GM20431 (cell line): ENCODE data around the gene ALOXE3.

Experiments used
- in situ Hi-C: fragments of 300-500 bp; cut with MseI, MboI; formaldehyde crosslinking; loops from one replicate; pipeline ENCODE4 v1.15.0; 2020; ENCODE audit warnings: low sequenced_read_pairs; ENCODE audit not compliant: unreplicated experiment

ALOXE3 gene

DNA sequence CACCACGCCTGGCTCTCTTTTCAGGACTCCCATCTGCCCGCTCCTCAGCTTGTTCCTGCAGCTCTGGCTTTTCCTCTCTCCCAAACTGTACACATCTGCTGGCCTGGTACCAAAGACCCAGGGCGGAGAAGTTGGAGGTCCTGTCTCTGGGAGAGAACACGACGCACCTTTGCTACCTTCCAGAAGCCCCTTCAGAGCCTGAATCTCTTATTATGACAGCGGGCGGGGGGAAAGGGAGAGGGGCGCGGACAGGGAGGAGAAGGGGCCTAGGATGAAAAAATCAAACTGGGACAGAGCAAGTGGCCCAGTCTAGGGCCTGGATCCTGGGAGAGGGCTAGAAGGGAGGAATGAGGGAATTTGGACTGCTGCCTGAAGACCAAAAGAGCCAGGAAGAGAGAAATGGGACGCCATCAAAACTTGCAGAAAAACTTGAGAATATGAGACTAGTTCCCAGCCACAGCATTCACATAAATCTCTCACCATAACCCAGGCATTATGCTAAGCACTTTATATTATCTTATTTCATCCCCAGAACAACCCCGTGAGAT, 36.4 kb upstream of the ALOXE3 start:
- in situ Hi-C loops, result no loop called here

DNA sequence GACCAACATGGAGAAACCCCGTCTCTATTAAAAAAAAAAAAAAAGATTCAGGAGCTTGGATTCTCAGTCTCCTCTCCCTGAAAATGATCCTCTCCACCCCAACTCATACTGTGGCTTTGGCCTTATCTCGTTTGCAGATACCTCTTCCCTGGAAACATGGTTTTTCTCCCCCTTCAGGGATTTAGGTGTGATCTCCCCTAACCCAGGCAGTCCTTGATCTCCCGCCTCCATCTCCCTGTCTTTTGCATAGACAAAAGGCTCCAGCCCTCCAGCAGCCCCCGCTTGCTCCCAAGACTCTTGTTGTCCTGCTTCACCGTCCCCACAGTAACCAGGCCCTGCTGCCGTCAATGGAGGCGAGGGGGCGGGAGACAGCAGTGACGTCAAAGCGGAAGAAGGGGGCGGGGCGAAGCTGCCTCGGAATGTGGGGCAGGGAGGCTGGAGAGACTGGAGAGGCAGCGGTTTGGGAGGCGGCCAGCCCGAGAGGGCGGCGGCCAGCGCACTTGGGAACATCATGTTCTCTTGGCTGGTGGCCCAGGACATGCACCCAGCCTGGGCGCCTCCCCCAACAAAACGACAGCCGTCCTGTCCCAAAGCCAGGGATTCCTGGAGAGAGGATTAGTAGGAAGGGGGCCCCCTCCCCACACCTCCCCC, 35.8 kb upstream of the ALOXE3 start:
- in situ Hi-C loops, result no loop called here

DNA sequence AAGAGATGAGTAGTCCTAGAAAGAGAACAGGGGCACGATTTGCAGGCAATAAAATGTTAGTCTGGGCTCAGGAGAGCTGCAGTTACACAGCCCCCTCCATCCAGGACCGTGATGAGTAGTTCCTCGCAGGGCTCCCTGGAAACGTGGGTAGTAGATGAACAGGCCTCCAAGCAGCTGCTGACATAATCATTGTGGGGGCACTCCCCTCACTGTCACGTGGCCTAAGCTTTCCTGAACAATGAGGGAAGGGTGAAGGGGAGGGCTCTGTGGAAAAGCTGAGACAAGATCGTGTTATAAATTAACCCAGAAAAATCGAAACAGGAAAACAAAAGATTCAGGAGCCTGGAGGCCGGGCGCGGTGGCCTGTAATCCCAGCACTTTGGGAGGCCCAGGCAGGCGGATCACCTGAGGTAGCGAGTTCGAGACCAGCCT, 35.2 kb upstream of the ALOXE3 start:
- in situ Hi-C loops, result no loop called here

DNA sequence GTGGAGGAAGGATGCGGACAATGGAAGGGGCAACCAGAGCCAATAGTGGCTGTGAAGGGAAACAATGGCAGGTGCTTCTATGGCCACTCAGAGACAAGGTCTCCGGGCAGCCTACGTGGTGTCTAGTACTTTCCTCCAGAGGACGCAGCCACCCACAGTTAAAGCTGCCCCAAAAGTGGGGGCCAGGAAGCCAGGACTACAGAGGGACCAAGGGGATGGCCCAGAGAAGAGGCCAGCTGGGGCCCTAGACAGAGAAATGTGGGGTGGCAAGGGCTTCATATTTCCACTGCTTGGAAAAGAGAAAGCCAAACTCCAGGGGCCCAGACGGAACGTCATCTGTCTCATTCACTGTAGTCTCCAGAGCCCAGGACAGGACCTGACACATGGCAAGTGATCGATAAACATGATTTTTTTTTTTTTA, 34.7 kb upstream of the ALOXE3 start:
- in situ Hi-C loops, result no loop called here

DNA sequence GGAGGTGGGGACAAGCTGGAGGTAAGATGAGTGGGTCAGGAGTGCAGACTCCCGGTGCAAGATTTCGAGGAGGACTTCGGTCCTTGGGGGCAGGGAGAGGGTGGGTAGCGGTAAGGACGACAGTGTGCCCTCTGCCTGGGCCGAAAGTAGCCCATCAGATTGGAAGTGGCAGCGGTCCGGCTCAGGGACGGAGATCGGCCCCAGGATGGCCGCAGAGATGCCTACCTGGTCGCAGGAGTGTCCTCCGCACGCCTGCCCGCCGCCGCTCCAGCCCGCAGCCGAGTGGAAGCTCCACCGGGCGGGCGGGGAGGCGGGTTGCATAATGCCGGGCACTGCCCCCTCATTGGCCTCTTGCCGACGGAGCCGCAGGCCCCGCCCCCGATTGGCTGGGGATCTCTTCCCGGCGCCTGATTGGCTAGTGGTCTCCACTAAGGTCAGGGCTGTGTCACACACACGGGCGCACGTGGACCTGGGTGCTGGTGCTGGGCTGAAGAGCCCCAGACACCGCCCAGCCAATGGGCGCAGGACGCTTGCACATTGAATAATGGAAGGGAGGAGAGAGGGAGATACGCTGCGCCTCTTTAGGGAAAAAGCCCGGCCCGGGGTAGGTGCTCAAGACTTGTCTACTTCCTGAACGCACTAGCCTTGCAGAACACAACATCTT, 33.9 kb upstream of the ALOXE3 start, which contains the start of gene PER1:
Gene PER1, minus strand, starts transcription at position 293 of the 664 bp plus-strand sequence. CDS start 1,698 bp downstream, outside the sequence.
- in situ Hi-C loops, result no loop called here

DNA sequence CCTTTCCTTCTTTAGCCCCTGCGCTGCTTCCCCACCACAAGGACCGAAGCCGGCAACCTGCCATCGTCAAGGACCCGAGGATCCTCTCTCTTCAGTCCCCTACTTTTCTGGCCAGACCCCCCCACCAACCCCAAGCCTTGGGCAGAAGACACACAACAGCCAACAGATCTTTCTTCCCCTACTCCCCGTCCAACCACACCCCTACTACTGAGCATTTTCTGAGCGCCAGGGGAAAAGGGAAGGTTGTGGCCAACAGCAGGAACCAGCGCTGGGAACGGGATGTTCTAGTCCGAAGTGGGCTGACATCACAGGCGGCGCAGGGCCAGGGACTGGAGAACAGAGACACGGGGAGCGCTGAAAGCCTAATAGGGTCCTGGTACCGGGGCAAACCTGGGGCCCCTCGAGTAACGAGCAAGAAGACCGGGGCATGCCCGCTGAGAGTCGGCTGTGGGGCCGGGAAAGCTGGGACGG, 33.4 kb upstream of the ALOXE3 start:
- in situ Hi-C loops, result no loop called here

DNA sequence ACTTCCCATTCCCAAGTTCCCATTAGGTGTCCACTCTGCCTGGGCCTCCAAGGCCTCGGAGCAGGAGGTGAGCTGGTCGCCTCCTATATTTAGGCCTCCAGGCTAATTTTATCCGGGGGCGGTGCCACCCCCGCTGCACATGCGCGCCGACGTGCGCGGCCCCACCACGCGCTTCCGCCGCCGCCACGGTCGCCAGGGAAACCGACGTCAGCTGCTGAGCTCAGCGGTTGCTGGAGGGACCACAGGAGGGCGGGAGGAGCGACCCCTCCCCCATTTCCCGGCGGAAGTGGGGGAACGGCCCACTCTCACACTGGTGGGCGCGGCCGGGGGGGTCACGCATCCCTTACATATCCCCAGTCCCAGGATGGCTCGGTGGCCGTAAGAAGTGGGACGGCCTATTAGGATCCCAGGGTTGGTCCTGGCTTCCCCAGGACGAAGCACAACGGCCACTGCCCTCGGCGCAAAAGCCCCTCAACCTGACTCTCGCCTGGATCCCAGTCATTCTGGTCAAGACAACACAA, 32.9 kb upstream of the ALOXE3 start:
- in situ Hi-C loops, result no loop called here

DNA sequence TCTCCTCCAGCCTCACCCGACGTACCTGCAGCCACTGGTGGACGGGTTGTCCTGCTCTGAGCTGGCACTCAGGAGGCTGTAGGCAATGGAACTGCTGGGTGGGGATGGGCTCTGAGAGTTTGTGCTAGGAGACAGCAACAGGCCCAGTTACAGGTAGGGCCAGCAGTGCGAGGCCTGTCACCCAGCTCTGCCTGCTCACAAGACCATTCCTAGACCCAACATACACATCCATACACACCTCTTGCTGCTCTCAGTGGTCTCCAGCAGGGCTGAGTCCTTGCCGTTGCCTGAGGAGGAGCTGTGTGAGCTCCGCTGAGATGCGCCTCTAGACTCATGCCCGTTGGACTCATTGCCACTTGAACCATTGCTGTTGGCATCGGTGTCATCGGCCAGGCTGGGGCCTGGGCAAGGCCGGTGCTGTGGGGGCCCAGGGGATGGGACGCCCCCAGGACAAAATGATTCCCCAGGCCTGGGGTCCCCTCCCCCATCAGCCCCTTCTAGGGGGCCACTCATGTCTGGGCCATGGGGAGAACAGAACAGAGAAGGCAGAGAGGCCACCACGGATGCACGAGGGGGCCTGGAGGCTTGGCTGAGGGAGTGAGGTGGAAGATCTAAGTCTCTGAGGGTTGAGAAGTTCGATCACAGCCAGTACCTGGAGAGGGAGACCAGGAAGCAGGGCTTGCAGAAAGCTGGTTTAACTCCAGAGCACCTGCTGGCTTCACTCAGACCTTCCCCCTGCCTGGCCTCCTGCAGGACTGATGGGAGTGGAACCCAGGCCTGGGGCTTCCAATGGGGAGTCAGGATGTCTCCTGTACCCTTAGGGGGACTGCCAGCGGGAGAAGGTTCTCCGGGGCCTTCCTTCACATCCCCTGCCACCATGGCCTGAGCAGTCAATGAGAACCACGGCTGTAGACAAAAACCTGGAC, 32.1 kb upstream of the ALOXE3 start:
- in situ Hi-C loops, result no loop called here

DNA sequence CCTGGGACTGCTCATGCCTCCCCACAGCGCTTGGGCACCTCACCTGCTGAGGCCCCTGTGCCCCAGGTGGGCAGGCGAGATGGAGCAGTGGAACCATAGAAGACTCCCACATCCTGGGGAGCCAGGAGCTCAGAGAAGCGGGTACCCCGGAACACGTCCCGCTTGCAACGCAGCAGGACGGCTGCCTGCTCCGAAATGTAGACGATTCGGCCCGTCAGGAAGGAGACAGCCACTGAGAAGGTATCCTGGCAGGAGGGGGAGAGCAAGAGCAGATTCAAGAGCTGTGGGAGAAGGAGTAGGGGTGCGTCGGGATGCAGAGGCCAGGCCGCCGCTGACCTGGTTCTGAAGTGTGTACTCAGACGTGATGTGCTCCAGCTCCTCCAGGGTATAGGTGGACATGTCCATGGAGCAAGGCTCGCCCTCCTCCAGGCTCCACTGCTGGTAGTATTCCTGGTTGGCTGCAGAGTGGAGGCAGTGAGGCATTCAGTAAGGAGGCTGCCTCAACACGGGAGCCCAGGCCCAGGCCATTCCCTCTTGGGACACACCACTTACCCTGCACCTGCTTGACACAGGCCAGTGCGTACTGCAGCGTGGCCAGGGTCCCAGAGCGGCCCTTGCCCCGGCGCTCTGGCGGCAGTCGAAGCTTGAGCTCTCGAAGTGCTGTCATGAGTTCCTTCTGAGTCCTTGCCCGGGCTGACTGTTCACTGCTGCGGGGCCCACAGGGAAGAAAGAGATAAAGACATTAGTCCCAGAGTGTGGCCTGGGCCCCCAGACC, 31.3 kb upstream of the ALOXE3 start:
- in situ Hi-C loops, result no loop called here

DNA sequence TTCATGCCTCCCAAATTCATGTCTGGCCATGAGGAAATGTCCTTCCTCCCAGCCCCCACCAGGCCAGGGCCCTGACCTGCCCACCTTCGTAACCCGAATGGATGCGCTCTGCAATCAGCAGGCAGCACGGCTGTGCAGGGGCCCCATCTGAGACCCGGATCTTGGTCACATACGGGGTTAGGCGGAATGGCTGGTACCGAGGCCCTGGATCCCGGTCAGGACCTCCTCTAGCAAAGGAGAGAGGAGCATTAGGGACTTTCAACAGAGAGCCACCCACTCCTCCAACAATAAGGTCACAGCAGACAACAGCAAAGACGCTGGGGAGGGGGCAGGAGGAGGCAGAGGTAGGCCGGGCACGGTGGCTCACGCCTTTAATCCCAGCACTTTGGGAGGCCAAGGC, 30.2 kb upstream of the ALOXE3 start:
- in situ Hi-C loops, result no loop called here

DNA sequence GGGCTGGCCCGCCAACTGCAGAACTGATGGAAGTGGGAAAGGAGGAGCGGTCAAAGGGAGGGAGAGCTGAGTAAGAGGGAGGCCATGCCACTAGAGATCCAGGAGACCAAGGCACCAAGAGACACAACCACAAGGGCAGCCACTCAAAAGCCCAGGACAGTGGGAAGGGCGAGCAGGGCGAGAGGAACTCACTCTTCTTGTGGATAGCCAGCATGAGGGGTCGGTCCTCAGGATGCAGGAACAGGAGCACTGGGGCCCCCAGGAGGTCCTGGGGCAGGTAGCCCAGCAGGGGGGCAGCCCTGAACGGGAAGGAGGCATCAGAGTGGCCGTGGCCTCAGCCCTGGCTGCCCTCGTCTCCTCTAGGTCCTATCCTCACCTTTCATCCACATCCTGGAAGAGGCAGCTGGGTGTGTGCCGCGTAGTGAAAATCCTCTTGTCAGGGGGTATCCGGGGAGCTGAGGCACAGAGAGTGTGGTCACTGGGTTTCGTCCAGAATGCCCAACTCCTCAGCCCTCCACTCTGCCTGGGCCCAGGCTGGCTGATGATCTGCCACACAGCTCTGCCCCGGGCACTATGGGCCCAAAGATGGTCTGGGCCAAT, 29.6 kb upstream of the ALOXE3 start:
- in situ Hi-C loops, result no loop called here

DNA sequence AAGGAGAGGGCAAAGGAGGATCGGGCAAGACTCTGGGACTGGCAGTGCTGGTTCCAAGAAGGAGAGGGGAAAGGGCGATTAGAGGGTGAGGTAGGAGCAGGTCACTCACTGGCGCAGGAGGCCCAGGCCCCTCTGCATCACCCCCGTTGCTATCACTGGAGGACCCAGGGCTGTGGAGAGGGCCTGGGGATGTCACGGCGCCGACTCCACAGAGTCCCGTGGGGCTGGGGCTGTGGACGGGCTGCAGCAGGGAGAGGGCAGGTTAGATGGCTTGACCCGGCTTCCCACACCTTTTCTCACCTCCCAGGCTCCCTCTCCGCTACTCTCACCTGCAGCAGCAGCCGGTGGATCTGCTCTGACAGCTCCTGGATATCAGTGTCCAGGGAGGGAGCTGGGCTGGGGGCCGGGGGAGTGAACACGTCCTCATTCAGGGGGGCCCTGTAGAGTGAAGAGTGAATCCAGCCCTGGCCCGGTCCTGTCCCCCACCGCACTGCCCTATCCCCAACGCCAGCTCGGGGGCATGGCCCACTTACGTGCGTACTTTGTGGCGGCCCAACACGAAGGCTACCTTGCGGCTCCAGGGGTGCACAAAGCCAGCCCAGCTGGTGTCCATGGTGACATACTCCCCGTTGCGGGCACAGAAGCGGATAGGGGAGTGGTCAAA, 29.0 kb upstream of the ALOXE3 start:
- in situ Hi-C loops, result no loop called here

DNA sequence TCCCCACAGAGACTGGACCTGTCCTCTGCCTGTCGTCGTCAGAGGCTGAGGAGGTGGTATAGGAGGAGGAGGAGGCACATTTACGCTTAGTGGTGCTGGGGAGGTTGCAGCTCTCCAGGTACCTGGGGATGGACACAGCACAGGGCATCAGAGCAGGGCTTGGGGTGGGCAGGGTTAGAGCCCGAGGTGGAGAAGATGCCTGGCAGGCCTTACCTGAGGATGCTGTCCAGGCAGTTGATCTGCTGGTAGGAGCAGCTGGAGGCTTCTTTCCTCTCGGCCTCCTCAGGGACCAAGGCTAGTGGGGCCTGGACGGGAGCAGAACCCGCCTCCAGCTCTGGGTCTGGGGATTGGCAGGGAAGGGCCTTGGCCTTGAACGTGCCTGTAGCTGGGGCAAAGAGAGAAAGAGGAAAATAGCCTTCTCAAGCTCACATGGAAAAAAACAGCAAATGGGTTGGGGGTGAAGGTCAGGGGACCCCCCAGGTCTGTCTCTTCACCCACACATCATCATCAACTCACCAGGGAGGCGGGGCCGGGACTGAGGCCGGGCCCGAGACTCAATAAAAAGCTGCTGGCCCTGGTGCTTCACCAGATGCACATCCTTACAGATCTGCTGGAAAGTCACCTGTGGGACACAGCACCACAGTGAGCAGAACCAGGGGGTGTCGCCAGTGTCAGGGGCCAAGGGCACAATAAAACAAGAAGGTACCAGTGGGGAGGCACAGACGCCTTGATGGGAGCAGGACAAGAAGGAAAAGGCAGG, 28.2 kb upstream of the ALOXE3 start:
- in situ Hi-C loops, result no loop called here

DNA sequence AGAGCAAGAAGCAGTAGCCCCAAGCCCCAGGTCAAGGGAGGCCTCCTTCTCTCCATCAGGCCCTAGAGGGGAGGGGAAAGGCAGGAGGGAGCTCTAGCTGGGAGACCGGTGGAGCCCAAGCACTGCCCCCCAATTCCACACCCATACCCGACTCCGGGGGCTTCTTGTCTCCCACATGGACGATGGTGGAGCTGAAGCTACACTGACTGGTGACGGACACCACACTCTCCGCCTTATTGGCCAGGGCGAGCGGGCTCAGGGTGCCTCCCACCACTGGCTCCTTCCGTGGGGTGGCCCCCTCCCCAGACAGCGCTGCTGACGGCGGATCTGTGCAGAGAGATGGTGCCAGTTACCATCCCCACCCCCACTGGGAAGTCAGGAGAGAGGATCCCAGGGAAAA, 27.5 kb upstream of the ALOXE3 start:
- in situ Hi-C loops, result no loop called here

DNA sequence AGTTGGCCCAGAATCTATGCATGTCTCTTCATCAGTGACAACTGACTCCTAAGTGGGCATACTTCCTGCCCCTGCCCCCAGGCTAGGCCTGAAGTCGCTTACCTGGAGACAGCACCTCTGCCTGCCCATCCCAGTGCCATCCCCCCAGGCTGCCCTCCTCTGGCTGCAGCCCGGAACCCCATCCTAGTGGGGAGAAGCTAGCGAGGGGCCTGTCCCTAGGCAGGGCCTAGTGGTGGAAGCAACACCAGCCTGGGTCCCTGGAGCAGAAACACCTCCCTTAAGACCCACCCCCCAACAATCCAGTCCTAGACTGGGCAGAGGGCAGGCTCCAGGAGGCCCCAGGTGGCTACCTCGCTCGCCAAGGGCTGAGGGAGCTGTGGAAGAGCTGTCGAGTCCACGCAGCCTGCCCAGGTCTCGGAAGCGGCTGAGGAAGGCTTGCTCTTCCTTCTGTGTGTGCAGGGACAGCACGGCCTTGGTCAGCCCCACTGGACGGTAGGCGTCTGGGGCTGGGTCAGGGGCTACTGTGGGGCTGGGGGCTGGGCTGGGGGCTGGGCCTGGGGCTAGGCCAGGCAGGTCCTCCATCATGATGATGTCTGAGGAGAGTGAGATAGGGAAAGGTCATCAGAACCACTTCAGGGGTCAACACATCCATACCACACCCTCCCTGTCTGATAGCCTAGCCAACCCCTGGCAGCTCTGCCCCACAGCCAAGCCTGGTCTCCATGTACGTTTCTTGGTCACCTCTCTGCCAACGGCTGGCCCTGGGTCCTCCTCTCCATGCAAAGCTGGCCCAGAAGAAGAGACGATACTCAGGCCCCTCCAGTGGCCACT, 26.3 kb upstream of the ALOXE3 start:
- in situ Hi-C loops, result no loop called here

DNA sequence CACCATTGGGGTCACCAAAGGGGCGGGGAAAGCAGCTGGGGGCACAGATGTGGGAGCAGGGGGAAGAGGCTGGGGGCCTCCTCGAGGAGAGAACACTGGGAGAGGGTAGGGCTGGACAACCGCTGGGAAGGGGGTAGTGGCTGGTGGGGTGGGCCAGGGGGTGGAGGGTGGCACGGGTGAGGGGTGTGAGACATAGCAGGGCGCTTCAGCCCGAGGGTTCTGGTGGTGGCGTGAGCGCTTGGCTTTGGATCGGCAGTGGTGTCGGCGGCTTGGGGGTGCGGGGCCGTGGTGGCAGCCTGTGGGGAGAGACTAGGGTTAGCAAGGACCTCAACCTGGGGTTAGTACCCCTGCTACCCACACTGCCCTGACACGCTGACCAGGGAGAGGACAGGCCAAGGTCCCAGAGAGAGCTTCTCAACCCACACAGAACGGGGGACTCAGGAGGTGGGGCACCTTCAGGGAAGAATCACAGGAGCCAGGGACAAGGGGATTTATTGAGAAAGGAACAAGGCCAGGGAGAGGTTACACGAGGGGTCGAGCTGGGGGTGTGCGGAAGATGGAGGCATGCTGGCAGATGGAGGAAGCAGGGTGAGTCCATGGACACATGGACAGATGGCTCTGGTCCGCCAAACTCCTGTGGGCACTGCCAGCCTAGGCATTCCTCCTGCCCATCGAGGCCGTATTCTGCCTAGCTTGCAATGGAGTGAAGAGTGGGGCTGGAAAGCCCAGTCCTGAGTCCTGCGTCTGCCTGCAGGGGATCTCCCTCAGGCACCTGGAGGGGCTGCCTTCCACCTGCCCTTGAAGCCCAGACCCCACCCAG, 25.5 kb upstream of the ALOXE3 start:
- in situ Hi-C loops, result no loop called here
